Right lobe of liver (tissue), 4 donors: ENCODE data around the gene CYTH2.

Experiments
- POLR2A ChIP-seq: fragments of 450-650 bp; IDR thresholded peaks from one replicate; pipeline ENCODE4 v1.6.1; 2017; ENCODE audit warnings: antibody characterized with exemption, mild to moderate bottlenecking
- TF ChIP-seq, protein P1 (sequence below), 4 donors: fragments of 200-600 bp in 3 of 4; fragments of 450-650 bp in 1 of 4; IDR thresholded peaks; one replicate each; pipeline versions ENCODE4 v1.5.1 to v1.8.0; 2016 to 2022; ENCODE audit warnings: antibody characterized with exemption in 4 of 4, mild to moderate bottlenecking in 2 of 4
- donor health status: DM: no; HTN: no; CAD: no.
- donor health status: DM: no; HTN: no; CAD: no.
- donor health status: DM: no; HTN: yes; CAD: no.

- TF ChIP-seq, protein P1, sequence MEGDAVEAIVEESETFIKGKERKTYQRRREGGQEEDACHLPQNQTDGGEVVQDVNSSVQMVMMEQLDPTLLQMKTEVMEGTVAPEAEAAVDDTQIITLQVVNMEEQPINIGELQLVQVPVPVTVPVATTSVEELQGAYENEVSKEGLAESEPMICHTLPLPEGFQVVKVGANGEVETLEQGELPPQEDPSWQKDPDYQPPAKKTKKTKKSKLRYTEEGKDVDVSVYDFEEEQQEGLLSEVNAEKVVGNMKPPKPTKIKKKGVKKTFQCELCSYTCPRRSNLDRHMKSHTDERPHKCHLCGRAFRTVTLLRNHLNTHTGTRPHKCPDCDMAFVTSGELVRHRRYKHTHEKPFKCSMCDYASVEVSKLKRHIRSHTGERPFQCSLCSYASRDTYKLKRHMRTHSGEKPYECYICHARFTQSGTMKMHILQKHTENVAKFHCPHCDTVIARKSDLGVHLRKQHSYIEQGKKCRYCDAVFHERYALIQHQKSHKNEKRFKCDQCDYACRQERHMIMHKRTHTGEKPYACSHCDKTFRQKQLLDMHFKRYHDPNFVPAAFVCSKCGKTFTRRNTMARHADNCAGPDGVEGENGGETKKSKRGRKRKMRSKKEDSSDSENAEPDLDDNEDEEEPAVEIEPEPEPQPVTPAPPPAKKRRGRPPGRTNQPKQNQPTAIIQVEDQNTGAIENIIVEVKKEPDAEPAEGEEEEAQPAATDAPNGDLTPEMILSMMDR (IDR thresholded peaks at IDR 0.05): no peak
- no peak for TF ChIP-seq POLR2A
Measured at GRCh38 chr19:48446579-48446978, 22.6 kb upstream of the CYTH2 start.
